SK-N-SH treated with all-trans-retinoic acid at 6 μM for 48 hours (cell line): ENCODE data around the gene TLR2.

ENCODE experiments used
- ATAC-seq: fragments of 200-7000 bp; cut with Tn5 transposase; 3 replicates; pipeline ENCODE4 v1.9.1; 2020; ENCODE audit warnings: mild to moderate bottlenecking, moderate library complexity
- BACH2 ChIP-seq: fragments of 250-450 bp; sonication (Bioruptor Pico); IDR thresholded peaks from 2 replicates; pipeline ENCODE4 v1.9.0; 2021; ENCODE audit warnings: mild to moderate bottlenecking, borderline replicate concordance
- CREB5 ChIP-seq: fragments of 250-450 bp; sonication (Bioruptor Pico); IDR thresholded peaks from 2 replicates; pipeline ENCODE4 v1.5.1; 2020; ENCODE audit warnings: low read depth, mild to moderate bottlenecking, moderate library complexity
- CSDC2 ChIP-seq: fragments of 250-450 bp; sonication (Bioruptor Pico); IDR thresholded peaks from 2 replicates; pipeline ENCODE4 v1.5.0; 2020; ENCODE audit warnings: mild to moderate bottlenecking, moderate library complexity
- CSRNP3 ChIP-seq: fragments of 250-450 bp; sonication (Bioruptor Pico); IDR thresholded peaks from 2 replicates; pipeline ENCODE4 v1.5.1; 2021; ENCODE audit warnings: mild to moderate bottlenecking, moderate library complexity
- ESRRG ChIP-seq: fragments of 250-450 bp; sonication (Bioruptor Pico); IDR thresholded peaks from 2 replicates; pipeline ENCODE4 v1.6.1; 2021; ENCODE audit warnings: mild to moderate bottlenecking
- GLIS3 ChIP-seq: fragments of 250-450 bp; sonication (Bioruptor Pico); IDR thresholded peaks from 2 replicates; pipeline ENCODE4 v1.5.0; 2020; ENCODE audit warnings: mild to moderate bottlenecking, moderate library complexity
- ISL1 ChIP-seq: fragments of 250-450 bp; sonication (Bioruptor Pico); IDR thresholded peaks from 2 replicates; pipeline ENCODE4 v2.1.2; 2022; ENCODE audit warnings: mild to moderate bottlenecking, moderate library complexity
- OSR1 ChIP-seq: fragments of 250-450 bp; sonication (Bioruptor Pico); IDR thresholded peaks from 2 replicates; pipeline ENCODE4 v1.8.0; 2022; ENCODE audit warnings: moderate library complexity, mild to moderate bottlenecking, inconsistent platforms
- PATZ1 ChIP-seq: fragments of 250-450 bp; sonication (Bioruptor Pico); IDR thresholded peaks from 2 replicates; pipeline ENCODE4 v1.8.0; 2020; ENCODE audit warnings: mild to moderate bottlenecking, moderate library complexity, borderline replicate concordance
- POU6F1 ChIP-seq: fragments of 250-450 bp; sonication (Bioruptor Pico); IDR thresholded peaks from 2 replicates; pipeline ENCODE4 v1.8.0; 2021; ENCODE audit warnings: low read depth, mild to moderate bottlenecking, moderate library complexity, borderline replicate concordance
- PPARA ChIP-seq: fragments of 250-450 bp; sonication (Bioruptor Pico); IDR thresholded peaks from 2 replicates; pipeline ENCODE4 v1.5.0; 2020; ENCODE audit warnings: mild to moderate bottlenecking, borderline replicate concordance
- RARB ChIP-seq: fragments of 250-450 bp; sonication (Bioruptor Pico); IDR thresholded peaks from 2 replicates; pipeline ENCODE4 v1.8.0; 2021; ENCODE audit warnings: mild to moderate bottlenecking, moderate library complexity
- SNAI2 ChIP-seq: fragments of 250-450 bp; sonication (Bioruptor Pico); IDR thresholded peaks from 2 replicates; pipeline ENCODE4 v1.5.0; 2020; ENCODE audit warnings: mild to moderate bottlenecking, moderate library complexity
- TCF4 ChIP-seq: fragments of 250-450 bp; sonication (Bioruptor Pico); IDR thresholded peaks from 2 replicates; pipeline ENCODE4 v1.8.0; 2021; ENCODE audit warnings: mild to moderate bottlenecking, moderate library complexity, borderline replicate concordance
- ZC3H10 ChIP-seq: fragments of 250-450 bp; sonication (Bioruptor Pico); IDR thresholded peaks from 2 replicates; pipeline ENCODE4 v1.5.1; 2021; ENCODE audit warnings: mild to moderate bottlenecking, moderate library complexity
- ZFP3 ChIP-seq: fragments of 250-450 bp; sonication (Bioruptor Pico); IDR thresholded peaks from 2 replicates; pipeline ENCODE4 v1.5.0; 2020; ENCODE audit warnings: mild to moderate bottlenecking, moderate library complexity
- ZFP30 ChIP-seq: fragments of 450-650 bp; formaldehyde crosslinking; IDR thresholded peaks from 2 replicates; pipeline ENCODE4 v1.5.0; 2022; ENCODE audit warnings: mild to moderate bottlenecking, moderate library complexity
- ZNF565 ChIP-seq: fragments of 450-650 bp; formaldehyde crosslinking; conservative IDR thresholded peaks from 2 replicates; pipeline ENCODE4 v1.5.0; 2020; ENCODE audit warnings: low read depth, mild to moderate bottlenecking, moderate library complexity
- ZNF70 ChIP-seq: fragments of 450-650 bp; formaldehyde crosslinking; IDR thresholded peaks from 2 replicates; pipeline ENCODE4 v1.5.0; 2020; ENCODE audit warnings: mild to moderate bottlenecking, moderate library complexity
- ZNF8 ChIP-seq: fragments of 450-650 bp; formaldehyde crosslinking; IDR thresholded peaks from 2 replicates; pipeline ENCODE4 v1.5.0; 2020; ENCODE audit warnings: mild to moderate bottlenecking, moderate library complexity
- TF ChIP-seq, protein P1 (sequence below): fragments of 250-450 bp; sonication (Bioruptor Pico); IDR thresholded peaks from 2 replicates; pipeline ENCODE4 v1.5.0; 2020; ENCODE audit warnings: mild to moderate bottlenecking, moderate library complexity

The TLR2 gene

DNA sequence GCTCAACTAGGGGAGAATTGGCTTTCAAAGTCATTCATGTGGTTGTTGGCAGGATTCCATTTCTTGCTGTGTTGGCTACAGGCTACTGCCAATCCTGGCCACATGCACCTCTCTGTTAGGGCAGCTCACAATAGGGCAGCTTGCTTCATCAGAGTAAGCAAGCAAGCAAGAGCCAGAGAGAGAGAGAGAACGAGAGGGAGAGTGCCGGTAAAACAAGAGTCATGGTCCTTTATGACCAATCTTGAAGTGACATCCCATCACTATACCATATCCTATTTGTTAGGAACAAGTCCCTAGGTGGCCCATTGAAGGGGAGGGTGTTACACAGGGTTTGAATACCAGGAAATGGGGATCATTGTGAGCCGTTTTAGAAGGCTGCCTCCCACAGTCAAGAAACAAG is 33.0 kb upstream of the TLR2 start (continued):
- TF ChIP-seq CSRNP3 (CRISPR knock-in tag) (no peak), PPARA (no peak), ZNF8 (no peak), ZFP30 (no peak), SNAI2 (no peak), RARB (CRISPR knock-in tag) (no peak), ZNF70 (CRISPR knock-in tag) (no peak), GLIS3 (no peak), BACH2 (CRISPR knock-in tag) (no peak)

GRCh38 chr4:153651587-153651986 is 32.5 kb upstream of the TLR2 start:
- ATAC-seq = no peak
- TF ChIP-seq RARB (CRISPR knock-in tag) (no peak), OSR1 (CRISPR knock-in tag) (no peak), ESRRG (CRISPR knock-in tag) (no peak), ZNF565 (CRISPR knock-in tag) (no peak), CSRNP3 (CRISPR knock-in tag) (no peak), ZC3H10 (CRISPR knock-in tag) (no peak), ISL1 (CRISPR knock-in tag) (no peak), POU6F1 (CRISPR knock-in tag) (no peak), GLIS3 (no peak), CSDC2 (no peak), SNAI2 (no peak), BACH2 (CRISPR knock-in tag) (no peak), PATZ1 (CRISPR knock-in tag) (no peak), TCF4 (CRISPR knock-in tag) (no peak), ZFP30 (no peak)
- TF ChIP-seq, protein P1, sequence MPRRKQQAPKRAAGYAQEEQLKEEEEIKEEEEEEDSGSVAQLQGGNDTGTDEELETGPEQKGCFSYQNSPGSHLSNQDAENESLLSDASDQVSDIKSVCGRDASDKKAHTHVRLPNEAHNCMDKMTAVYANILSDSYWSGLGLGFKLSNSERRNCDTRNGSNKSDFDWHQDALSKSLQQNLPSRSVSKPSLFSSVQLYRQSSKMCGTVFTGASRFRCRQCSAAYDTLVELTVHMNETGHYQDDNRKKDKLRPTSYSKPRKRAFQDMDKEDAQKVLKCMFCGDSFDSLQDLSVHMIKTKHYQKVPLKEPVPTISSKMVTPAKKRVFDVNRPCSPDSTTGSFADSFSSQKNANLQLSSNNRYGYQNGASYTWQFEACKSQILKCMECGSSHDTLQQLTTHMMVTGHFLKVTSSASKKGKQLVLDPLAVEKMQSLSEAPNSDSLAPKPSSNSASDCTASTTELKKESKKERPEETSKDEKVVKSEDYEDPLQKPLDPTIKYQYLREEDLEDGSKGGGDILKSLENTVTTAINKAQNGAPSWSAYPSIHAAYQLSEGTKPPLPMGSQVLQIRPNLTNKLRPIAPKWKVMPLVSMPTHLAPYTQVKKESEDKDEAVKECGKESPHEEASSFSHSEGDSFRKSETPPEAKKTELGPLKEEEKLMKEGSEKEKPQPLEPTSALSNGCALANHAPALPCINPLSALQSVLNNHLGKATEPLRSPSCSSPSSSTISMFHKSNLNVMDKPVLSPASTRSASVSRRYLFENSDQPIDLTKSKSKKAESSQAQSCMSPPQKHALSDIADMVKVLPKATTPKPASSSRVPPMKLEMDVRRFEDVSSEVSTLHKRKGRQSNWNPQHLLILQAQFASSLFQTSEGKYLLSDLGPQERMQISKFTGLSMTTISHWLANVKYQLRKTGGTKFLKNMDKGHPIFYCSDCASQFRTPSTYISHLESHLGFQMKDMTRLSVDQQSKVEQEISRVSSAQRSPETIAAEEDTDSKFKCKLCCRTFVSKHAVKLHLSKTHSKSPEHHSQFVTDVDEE (CRISPR knock-in tag) = no peak
- TF ChIP-seq, all 23 proteins: peak for 0

- no peak for ATAC-seq
- no peak for TF ChIP-seq ZFP30
- no peak for TF ChIP-seq ISL1 (CRISPR knock-in tag)
- TF ChIP-seq ESRRG (CRISPR knock-in tag) = no peak
- TF ChIP-seq ZNF70 (CRISPR knock-in tag) = no peak
- TF ChIP-seq ZC3H10 (CRISPR knock-in tag) = no peak
- TF ChIP-seq SNAI2 = no peak
- no peak for TF ChIP-seq CREB5
- TF ChIP-seq ZFP3 (CRISPR knock-in tag) = no peak
- TF ChIP-seq PATZ1 (CRISPR knock-in tag) = no peak
- TF ChIP-seq CSRNP3 (CRISPR knock-in tag) = no peak
- no peak for TF ChIP-seq BACH2 (CRISPR knock-in tag)
- no peak for TF ChIP-seq TCF4 (CRISPR knock-in tag)
- no peak for TF ChIP-seq RARB (CRISPR knock-in tag)
- TF ChIP-seq ZNF8 = no peak
- TF ChIP-seq GLIS3 = no peak
Measured at GRCh38 chr4:153652051-153652784, 31.9 kb upstream of the TLR2 start.
